ENCODE results near the gene MBNL1. TPM values are rescaled to one million over a fixed set of nuclear protein-coding genes. Genes with fewer than 3 reads are reported as not detected.

The MBNL1 gene
- total RNA-seq, 1 donor from 2014 or later, result 14.7 TPM

- no peak overlapping the region for H3K4me3 ChIP-seq
- no peak overlapping the region for H3K4me2 ChIP-seq
- no peaks in the 10 kb centered on the region for H3K27me3 Mint-ChIP-seq (ENCODE audit: insufficient read depth, low read depth)
- H2AFZ ChIP-seq (replicated peaks), result no peak overlapping the region
- H3K79me2 ChIP-seq (ENCODE audit: low read depth), result no peaks in the 10 kb centered on the region
- H3K36me3 Mint-ChIP-seq, result no peaks in the 10 kb centered on the region
- TF ChIP-seq EZH2 (IDR thresholded peaks at IDR 0.05) (no peak), EZH2phosphoT487 (IDR thresholded peaks at IDR 0.05) (no peak), CTCF (IDR thresholded peaks at IDR 0.05) (no peak)
- no peak overlapping the region for H3K9ac ChIP-seq
- DNase-seq (ENCODE audit: low spot score), result no peak
- H3K36me3 ChIP-seq, result no peaks in the 10 kb centered on the region
- H3K27me3 ChIP-seq, result no peaks in the 10 kb centered on the region
- no peak overlapping the region for H3K4me3 Mint-ChIP-seq
- no peaks in the 10 kb centered on the region for H3F3A ChIP-seq (ENCODE audit: low read depth)
- no peaks in the 10 kb centered on the region for H3K4me1 ChIP-seq
- H3K4me1 Mint-ChIP-seq, result no peaks in the 10 kb centered on the region
- H4K20me1 ChIP-seq (ENCODE audit: low read depth), result no peaks in the 10 kb centered on the region
- no peaks in the 10 kb centered on the region for H3K9me3 Mint-ChIP-seq
- no peaks in the 10 kb centered on the region for H3K9me3 ChIP-seq (ENCODE audit: low read depth)
- no peak overlapping the region for H3K27ac Mint-ChIP-seq
- H3K27ac ChIP-seq, result no peak overlapping the region
Observed at GRCh38 chr3:152225201-152225600, 43.5 kb upstream of the MBNL1 start.

GRCh38 chr3:152226176-152226575, 42.6 kb upstream of the MBNL1 start:
- Histone ChIP-seq H3K36me3 (no peaks in the 10 kb centered on the region), H3F3A (ENCODE audit: low read depth) (no peaks in the 10 kb centered on the region), H3K9me3 (ENCODE audit: low read depth) (no peaks in the 10 kb centered on the region), H3K27ac (no peak overlapping the region), H3K4me1 (no peaks in the 10 kb centered on the region), H2AFZ (replicated peaks) (no peak overlapping the region), H3K79me2 (ENCODE audit: low read depth) (no peaks in the 10 kb centered on the region), H3K9ac (no peak overlapping the region), H3K4me2 (no peak overlapping the region), H3K4me3 (no peak overlapping the region), H4K20me1 (ENCODE audit: low read depth) (no peaks in the 10 kb centered on the region), H3K27me3 (no peaks in the 10 kb centered on the region)
- Mint-ChIP-seq H3K36me3 (no peaks in the 10 kb centered on the region), H3K27ac (no peak overlapping the region), H3K4me3 (no peak overlapping the region), H3K9me3 (no peaks in the 10 kb centered on the region), H3K27me3 (ENCODE audit: insufficient read depth, low read depth) (peaks cover 3% of the 10 kb centered on the region), H3K4me1 (no peaks in the 10 kb centered on the region)
- DNase-seq (ENCODE audit: low spot score), result no peak
- TF ChIP-seq EZH2phosphoT487 (IDR thresholded peaks at IDR 0.05), result no peak
- TF ChIP-seq CTCF (IDR thresholded peaks at IDR 0.05), result no peak
- no peak for TF ChIP-seq EZH2 (IDR thresholded peaks at IDR 0.05)

- Histone ChIP-seq H4K20me1 (ENCODE audit: low read depth) (no peaks in the 10 kb centered on the region), H3F3A (ENCODE audit: low read depth) (no peaks in the 10 kb centered on the region), H3K4me1 (no peaks in the 10 kb centered on the region), H3K9me3 (ENCODE audit: low read depth) (no peaks in the 10 kb centered on the region), H3K9ac (no peak overlapping the region), H3K4me2 (no peak overlapping the region), H3K79me2 (ENCODE audit: low read depth) (no peaks in the 10 kb centered on the region), H3K4me3 (no peak overlapping the region), H3K36me3 (no peaks in the 10 kb centered on the region), H3K27ac (no peak overlapping the region), H3K27me3 (no peaks in the 10 kb centered on the region), H2AFZ (replicated peaks) (no peak overlapping the region)
- H3K27ac Mint-ChIP-seq, result no peak overlapping the region
- TF ChIP-seq EZH2 (IDR thresholded peaks at IDR 0.05) (no peak), EZH2phosphoT487 (IDR thresholded peaks at IDR 0.05) (no peak), CTCF (IDR thresholded peaks at IDR 0.05) (no peak)
- DNase-seq (ENCODE audit: low spot score), result no peak
- H3K4me1 Mint-ChIP-seq, result no peaks in the 10 kb centered on the region
- no peaks in the 10 kb centered on the region for H3K36me3 Mint-ChIP-seq
- peaks cover 3% of the 10 kb centered on the region for H3K27me3 Mint-ChIP-seq (ENCODE audit: insufficient read depth, low read depth)
- no peak overlapping the region for H3K4me3 Mint-ChIP-seq
- no peaks in the 10 kb centered on the region for H3K9me3 Mint-ChIP-seq
Observed at GRCh38 chr3:152227027-152227426, 41.7 kb upstream of the MBNL1 start.

All from neural progenitor cell (in vitro differentiated cells).